Vagina (tissue), 2 donors: ENCODE data around the gene COX17. TPM values are rescaled to one million over a fixed set of nuclear protein-coding genes. Genes with fewer than 3 reads are reported as not detected.

ENCODE experiments used
- DNase-seq, 2 donors: peaks; one replicate each; pipeline ENCODE4 v3.0.0-alpha.2; 2017; ENCODE audit errors: extremely low spot score in 2 of 2
- H3K27ac ChIP-seq: fragments of 200-600 bp; sonication (generic); one replicate; pipeline ENCODE4 v1.5.1; 2019
- H3K27me3 ChIP-seq: fragments of 200-600 bp; sonication (generic); one replicate; pipeline ENCODE4 v1.5.1; 2019
- H3K36me3 ChIP-seq, 2 donors: fragments of 200-600 bp; sonication (generic); one replicate each; pipeline ENCODE4 v1.5.1; 2017 to 2019
- H3K4me1 ChIP-seq: fragments of 200-600 bp; sonication (generic); one replicate; pipeline ENCODE4 v1.5.1; 2019
- H3K4me3 ChIP-seq, 2 donors: fragments of 200-600 bp; sonication (generic); 1 replicate in 1 of 2; 2 replicates in 1 of 2; pipeline ENCODE4 v1.5.1; 2016 to 2019
- H3K9me3 ChIP-seq: fragments of 200-600 bp; sonication (generic); one replicate; pipeline ENCODE4 v1.5.1; 2019
- POLR2A ChIP-seq, 2 donors: fragments of 450-650 bp; IDR thresholded peaks; one replicate each; pipeline ENCODE4 v1.6.1; 2017; ENCODE audit warnings: antibody characterized with exemption in 2 of 2, mild to moderate bottlenecking in 2 of 2, moderate library complexity in 2 of 2
- POLR2AphosphoS5 ChIP-seq, 2 donors: sonication (generic); formaldehyde crosslinking; IDR thresholded peaks; one replicate each; pipeline ENCODE4 v1.9.0; 2017; ENCODE audit warnings: antibody characterized with exemption in 2 of 2, mild to moderate bottlenecking in 2 of 2, low read depth in 1 of 2; ENCODE audit not compliant: insufficient read depth in 1 of 2
- intact Hi-C: fragments of 100-400 bp; cut with DNase I; formaldehyde crosslinking; loops from one replicate; pipeline ENCODE4 v1.15.1; 2023
- total RNA-seq: library from RNA; depleted of rRNA; stranded (reverse); fragments of >200 nt; gene quantifications from one replicate; pipeline ENCODE4 v1.2.3, GENCODE V29; 2016
- TF ChIP-seq, protein P1 (sequence below), 3 experiments: fragments of 450-650 bp in 2 of 3; fragments of 200-600 bp in 1 of 3; sonication (generic) in 1 of 3; IDR thresholded peaks; one replicate each; pipeline ENCODE4 v1.5.1; 2017 to 2019; ENCODE audit warnings: antibody characterized with exemption in 3 of 3, mild to moderate bottlenecking in 2 of 3, moderate library complexity in 2 of 3

Gene COX17, protein sequence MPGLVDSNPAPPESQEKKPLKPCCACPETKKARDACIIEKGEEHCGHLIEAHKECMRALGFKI
- 27.3 TPM for total RNA-seq

DNA sequence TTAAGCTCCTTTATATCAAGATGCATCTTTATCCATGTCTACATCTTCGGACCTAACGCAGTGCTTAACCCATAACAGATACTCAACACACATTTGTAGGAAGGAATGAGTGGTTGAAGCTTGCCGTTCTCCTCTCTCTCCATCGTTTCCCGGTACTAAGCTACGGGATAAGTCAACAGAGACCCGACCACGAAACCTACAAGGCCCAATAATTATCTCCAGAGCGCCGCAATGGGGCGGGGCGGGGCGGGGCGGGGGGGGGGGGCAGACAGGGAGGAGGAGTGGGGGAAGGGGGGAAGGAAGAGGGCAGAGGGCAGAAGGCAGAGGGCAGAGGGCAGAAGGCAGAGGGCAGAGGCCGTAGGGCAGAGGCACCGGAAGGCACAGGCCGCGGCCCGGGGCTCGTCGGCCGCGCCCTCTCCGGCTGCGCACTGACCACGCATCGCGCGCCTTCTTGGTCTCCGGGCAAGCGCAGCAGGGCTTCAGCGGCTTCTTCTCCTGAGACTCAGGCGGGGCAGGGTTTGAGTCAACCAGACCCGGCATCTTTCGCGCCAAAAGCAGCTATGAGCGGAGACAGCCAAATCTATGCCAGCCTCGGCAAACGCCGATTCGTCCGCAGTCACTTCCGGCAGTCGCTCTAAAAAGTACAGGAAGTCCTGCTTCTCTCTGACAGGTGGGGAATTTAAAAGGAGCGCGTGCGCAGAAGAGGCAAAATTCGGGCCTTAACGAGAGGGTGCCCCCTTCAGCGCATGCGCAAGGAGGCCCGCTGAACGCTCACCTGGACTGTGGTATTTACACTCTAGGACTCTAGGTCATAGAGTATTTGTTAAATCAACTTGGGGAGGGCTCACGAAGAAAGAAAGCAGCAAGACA lies at the start of gene COX17:
COX17 (minus strand) TSS at position 636 of the 870 bp plus-strand sequence; CDS start at position 540, 96 bp downstream.
- Histone ChIP-seq H3K9me3 (no peaks in the 10 kb centered on the region), H3K4me3 (peak within 1 kb of the TSS; percentile 79 to 87), H3K27me3 (no peaks in the 10 kb centered on the region), H3K27ac (peak within 1 kb of the TSS; percentile 94), H3K36me3 (peaks cover 0 to 28% of the 10 kb centered on the region in 2 donors), H3K4me1 (peaks cover 20% of the 10 kb centered on the region)
- TF ChIP-seq, protein P1, sequence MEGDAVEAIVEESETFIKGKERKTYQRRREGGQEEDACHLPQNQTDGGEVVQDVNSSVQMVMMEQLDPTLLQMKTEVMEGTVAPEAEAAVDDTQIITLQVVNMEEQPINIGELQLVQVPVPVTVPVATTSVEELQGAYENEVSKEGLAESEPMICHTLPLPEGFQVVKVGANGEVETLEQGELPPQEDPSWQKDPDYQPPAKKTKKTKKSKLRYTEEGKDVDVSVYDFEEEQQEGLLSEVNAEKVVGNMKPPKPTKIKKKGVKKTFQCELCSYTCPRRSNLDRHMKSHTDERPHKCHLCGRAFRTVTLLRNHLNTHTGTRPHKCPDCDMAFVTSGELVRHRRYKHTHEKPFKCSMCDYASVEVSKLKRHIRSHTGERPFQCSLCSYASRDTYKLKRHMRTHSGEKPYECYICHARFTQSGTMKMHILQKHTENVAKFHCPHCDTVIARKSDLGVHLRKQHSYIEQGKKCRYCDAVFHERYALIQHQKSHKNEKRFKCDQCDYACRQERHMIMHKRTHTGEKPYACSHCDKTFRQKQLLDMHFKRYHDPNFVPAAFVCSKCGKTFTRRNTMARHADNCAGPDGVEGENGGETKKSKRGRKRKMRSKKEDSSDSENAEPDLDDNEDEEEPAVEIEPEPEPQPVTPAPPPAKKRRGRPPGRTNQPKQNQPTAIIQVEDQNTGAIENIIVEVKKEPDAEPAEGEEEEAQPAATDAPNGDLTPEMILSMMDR (IDR thresholded peaks at IDR 0.05) = no peak
- TF ChIP-seq POLR2AphosphoS5 (IDR thresholded peaks at IDR 0.05; ENCODE audit: insufficient read depth in 1 of 2, low read depth in 1 of 2) (peak; percentile 94 to 98), POLR2A (IDR thresholded peaks at IDR 0.05) (peak in 1 of 2 donors; percentile 40)
- intact Hi-C loops = no loop called here
- DNase-seq = peak in 1 of 2 donors; percentile 96

DNA sequence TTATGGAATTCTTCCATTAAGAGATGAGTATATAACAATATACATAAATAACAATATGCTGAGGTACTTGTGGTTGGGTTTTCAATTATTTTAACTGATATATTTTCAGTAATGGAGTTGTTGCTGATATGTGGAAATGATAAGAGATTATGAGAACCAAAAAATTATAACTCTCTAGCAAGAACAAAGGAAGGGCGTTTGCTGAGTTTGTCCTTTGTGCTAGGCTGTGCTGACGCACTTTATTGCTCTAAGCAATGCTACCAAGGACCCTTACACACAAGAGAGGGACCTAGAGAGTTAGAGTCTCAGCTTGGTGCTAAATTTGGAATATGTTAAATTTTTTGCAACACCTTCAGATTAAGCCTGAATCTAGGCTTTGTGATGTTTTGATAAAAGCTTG lies 49.7 kb upstream of the COX17 start:
- Histone ChIP-seq H3K36me3 (no peaks in the 10 kb centered on the region), H3K4me1 (no peaks in the 10 kb centered on the region), H3K9me3 (no peaks in the 10 kb centered on the region), H3K4me3 (no peak overlapping the region), H3K27ac (no peak overlapping the region), H3K27me3 (no peaks in the 10 kb centered on the region)
- intact Hi-C loops = no loop called here
- no peak for DNase-seq
- TF ChIP-seq POLR2AphosphoS5 (IDR thresholded peaks at IDR 0.05; ENCODE audit: insufficient read depth in 1 of 2, low read depth in 1 of 2) = no peak
- TF ChIP-seq, protein P1 (IDR thresholded peaks at IDR 0.05) = no peak
- no peak for TF ChIP-seq POLR2A (IDR thresholded peaks at IDR 0.05)

DNA sequence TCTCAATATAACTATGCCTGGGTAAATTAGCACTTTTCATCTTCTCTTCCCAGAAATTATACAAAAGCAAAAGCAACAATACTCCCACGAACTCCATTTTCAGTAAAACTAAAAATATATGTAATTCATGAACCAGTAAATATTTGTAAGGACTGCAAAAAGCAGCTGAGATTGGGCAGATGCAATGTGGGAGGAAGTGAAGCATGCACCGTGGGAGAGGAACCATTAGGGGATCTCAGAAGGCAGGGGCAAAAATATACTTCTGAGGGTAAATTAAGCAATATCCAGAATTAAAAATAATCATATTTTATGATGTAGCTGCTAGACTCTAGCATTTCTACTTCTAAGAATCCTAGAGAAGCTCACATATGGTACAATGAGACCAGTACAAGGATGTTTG lies 45.8 kb upstream of the COX17 start:
- Histone ChIP-seq H3K9me3 (no peaks in the 10 kb centered on the region), H3K27me3 (no peaks in the 10 kb centered on the region), H3K36me3 (no peaks in the 10 kb centered on the region), H3K27ac (no peak overlapping the region), H3K4me1 (no peaks in the 10 kb centered on the region), H3K4me3 (no peak overlapping the region)
- DNase-seq = no peak
- TF ChIP-seq, protein P1 (IDR thresholded peaks at IDR 0.05) = no peak
- TF ChIP-seq POLR2A (IDR thresholded peaks at IDR 0.05) = no peak
- no peak for TF ChIP-seq POLR2AphosphoS5 (IDR thresholded peaks at IDR 0.05; ENCODE audit: insufficient read depth in 1 of 2, low read depth in 1 of 2)
- intact Hi-C loops = no loop called here

DNA sequence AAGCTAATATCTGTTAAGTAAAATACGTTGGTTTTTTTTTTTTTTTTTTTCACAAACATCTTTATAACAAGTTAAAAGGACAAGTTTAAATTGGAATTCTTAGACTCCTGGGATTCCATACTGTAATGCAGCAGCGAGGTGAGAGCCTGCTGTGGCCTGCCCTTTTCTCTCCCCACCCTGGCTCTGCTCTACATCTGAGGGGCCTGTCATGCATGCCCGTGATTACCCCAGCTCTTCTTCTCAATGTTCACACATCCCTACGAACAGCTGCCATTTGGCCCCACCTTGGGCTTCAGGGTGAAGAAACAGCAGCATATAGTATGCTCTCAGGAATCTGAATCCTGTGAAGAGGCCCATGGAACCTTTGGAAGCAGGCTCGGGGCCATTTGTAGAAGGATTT lies 40.3 kb upstream of the COX17 start:
- no peaks in the 10 kb centered on the region for H3K9me3 ChIP-seq
- intact Hi-C loops = no loop called here
- H3K4me3 ChIP-seq = no peak overlapping the region
- no peak for DNase-seq
- no peak for TF ChIP-seq POLR2A (IDR thresholded peaks at IDR 0.05)
- no peak for TF ChIP-seq POLR2AphosphoS5 (IDR thresholded peaks at IDR 0.05; ENCODE audit: insufficient read depth in 1 of 2, low read depth in 1 of 2)
- TF ChIP-seq, protein P1 (IDR thresholded peaks at IDR 0.05) = no peak
- H3K36me3 ChIP-seq = no peaks in the 10 kb centered on the region
- H3K27me3 ChIP-seq = no peaks in the 10 kb centered on the region
- H3K27ac ChIP-seq = no peak overlapping the region
- no peaks in the 10 kb centered on the region for H3K4me1 ChIP-seq

DNA sequence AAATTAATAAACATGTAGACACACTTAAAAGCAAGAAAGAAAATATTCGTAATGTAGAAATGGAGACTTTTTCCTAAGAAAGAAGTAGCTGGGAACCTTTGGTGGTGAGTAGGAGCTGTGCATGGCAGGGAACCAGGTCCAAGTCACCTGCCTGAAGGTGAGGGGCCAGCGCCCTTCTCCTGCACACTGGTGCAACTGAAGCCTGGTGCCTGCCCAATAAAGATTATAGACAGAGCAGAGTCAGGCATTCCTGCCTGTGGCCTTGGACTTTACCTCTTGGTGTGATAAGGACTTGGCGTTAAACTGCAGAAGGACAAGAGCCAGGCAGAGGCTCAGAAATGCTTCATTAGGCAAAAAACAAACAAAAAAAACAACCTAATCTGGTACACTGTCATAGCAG lies 39.8 kb upstream of the COX17 start:
- H3K27me3 ChIP-seq = no peaks in the 10 kb centered on the region
- intact Hi-C loops = no loop called here
- H3K36me3 ChIP-seq = no peaks in the 10 kb centered on the region
- no peak for DNase-seq
- TF ChIP-seq, protein P1 (IDR thresholded peaks at IDR 0.05) = no peak
- TF ChIP-seq POLR2A (IDR thresholded peaks at IDR 0.05) = no peak
- no peak for TF ChIP-seq POLR2AphosphoS5 (IDR thresholded peaks at IDR 0.05; ENCODE audit: insufficient read depth in 1 of 2, low read depth in 1 of 2)
- no peaks in the 10 kb centered on the region for H3K9me3 ChIP-seq
- no peak overlapping the region for H3K4me3 ChIP-seq
- H3K4me1 ChIP-seq = no peaks in the 10 kb centered on the region
- H3K27ac ChIP-seq = no peak overlapping the region
